ENCODE data around the gene PAH. TPM values are rescaled to one million over a fixed set of nuclear protein-coding genes. Genes with fewer than 3 reads are reported as not detected.

Gene PAH
- total and polyA plus RNA-seq, 12 donors, result 1.7 to 92.5 (median 8.6) TPM

GRCh38 chr12:102879144-102879763 is 37.8 kb downstream of the PAH start:
- Histone ChIP-seq H3K9me3 (replicated peaks in 1 of 3) (no peaks in the 10 kb centered on the region), H3K27me3 (no peaks in the 10 kb centered on the region), H3K27ac (no peak overlapping the region), H3K4me1 (replicated peaks in 1 of 2) (peaks cover 4 to 5% of the 10 kb centered on the region in 2 donors), H3K4me3 (no peak overlapping the region), H3K36me3 (replicated peaks in 1 of 2) (no peaks in the 10 kb centered on the region)
- intact Hi-C loops (cut with DNase I), result no loop called here
- peak; percentile 65 to 89 (median 73) for DNase-seq
- WGBS, 4 donors, result 14 to 20% (median 15%) methylated on average over 9 of the region's 9 CpGs
- TF ChIP-seq CTCF (IDR thresholded peaks at IDR 0.05) (peak; percentile 36 to 79 (median 70)), POLR2A (IDR thresholded peaks at IDR 0.05) (no peak)

- Histone ChIP-seq H3K4me1 (replicated peaks in 1 of 2) (peaks cover 4 to 5% of the 10 kb centered on the region in 2 donors), H3K27ac (no peak overlapping the region), H3K27me3 (no peaks in the 10 kb centered on the region), H3K4me3 (no peak overlapping the region), H3K36me3 (replicated peaks in 1 of 2) (no peaks in the 10 kb centered on the region), H3K9me3 (replicated peaks in 1 of 3) (no peaks in the 10 kb centered on the region)
- DNase-seq, result no peak
- WGBS, 4 donors, result 74 to 86% (median 78%) methylated on average over 6 of the region's 6 CpGs
- TF ChIP-seq POLR2A (IDR thresholded peaks at IDR 0.05) (no peak), CTCF (IDR thresholded peaks at IDR 0.05) (no peak)
- intact Hi-C loops (cut with DNase I), result no loop called here
Measured at GRCh38 chr12:102876883-102877282, 40.2 kb downstream of the PAH start.

- peak overlapping the region in 2 of 5 donors; percentile 4 to 13 for H3K27ac ChIP-seq
- H3K4me3 ChIP-seq, result no peak overlapping the region
- no peaks in the 10 kb centered on the region for H3K36me3 ChIP-seq (replicated peaks in 1 of 2)
- peak in 3 of 7 donors; percentile 25 to 56 (median 51) for DNase-seq
- H3K27me3 ChIP-seq, result no peaks in the 10 kb centered on the region
- 32 to 58% (median 42%) methylated on average over 5 to 9 of the region's 9 CpGs for WGBS, 4 donors
- TF ChIP-seq POLR2A (IDR thresholded peaks at IDR 0.05) (no peak), CTCF (IDR thresholded peaks at IDR 0.05) (no peak)
- no peaks in the 10 kb centered on the region for H3K9me3 ChIP-seq (replicated peaks in 1 of 3)
- intact Hi-C loops (cut with DNase I), result no loop called here
- peaks cover 4 to 5% of the 10 kb centered on the region in 2 donors for H3K4me1 ChIP-seq (replicated peaks in 1 of 2)
Measured at GRCh38 chr12:102874819-102875218, 42.2 kb downstream of the PAH start.

- DNase-seq, result no peak
- H3K27ac ChIP-seq, result no peak overlapping the region
- peaks cover 4 to 5% of the 10 kb centered on the region in 2 donors for H3K4me1 ChIP-seq (replicated peaks in 1 of 2)
- TF ChIP-seq POLR2A (IDR thresholded peaks at IDR 0.05) (no peak), CTCF (IDR thresholded peaks at IDR 0.05) (no peak)
- no peaks in the 10 kb centered on the region for H3K27me3 ChIP-seq
- H3K4me3 ChIP-seq, result no peak overlapping the region
- H3K36me3 ChIP-seq (replicated peaks in 1 of 2), result no peaks in the 10 kb centered on the region
- no peaks in the 10 kb centered on the region for H3K9me3 ChIP-seq (replicated peaks in 1 of 3)
- 68 to 87% (median 78%) methylated on average over 2 of the region's 2 CpGs for WGBS, 4 donors
- intact Hi-C loops (cut with DNase I), result no loop called here
Measured at GRCh38 chr12:102873077-102873476, 44.0 kb downstream of the PAH start.

Measured in adrenal gland (tissue), 12 donors.